H9 (cell line): ENCODE results near the gene CTPS2. TPM values are rescaled to one million over a fixed set of nuclear protein-coding genes. Genes with fewer than 3 reads are reported as not detected.
"Not testable (repeated sequence)": the region's sequence is repeated elsewhere in the genome, so short reads cannot be mapped to it uniquely, and the experiment has no call there.

Experiments
- DNase-seq: peaks from one replicate; pipeline ENCODE4 v3.0.0-alpha.2; 2017
- H2AFZ ChIP-seq: one replicate; pipeline ENCODE4 v1.6.1; 2013; ENCODE audit warnings: mild to moderate bottlenecking, low read length, control low read depth, moderate library complexity
- H2AK5ac ChIP-seq: 2 replicates; pipeline ENCODE4 v1.6.1; 2013; ENCODE audit warnings: low read length, control low read depth, mixed read lengths; ENCODE audit not compliant: insufficient read length
- H2BK120ac ChIP-seq: one replicate; pipeline ENCODE4 v1.6.1; 2013; ENCODE audit warnings: low read depth, mild to moderate bottlenecking, low read length, control low read depth, inconsistent platforms; ENCODE audit not compliant: poor library complexity, severe bottlenecking
- H2BK12ac ChIP-seq: 2 replicates; pipeline ENCODE4 v1.6.1; 2013; ENCODE audit warnings: low read length, control low read depth, mixed read lengths, low read depth; ENCODE audit not compliant: insufficient read length
- H2BK15ac ChIP-seq: 2 replicates; pipeline ENCODE4 v1.6.1; 2013; ENCODE audit warnings: low read depth, low read length, control low read depth
- H2BK20ac ChIP-seq: one replicate; pipeline ENCODE4 v1.6.1; 2013; ENCODE audit warnings: low read depth, mild to moderate bottlenecking, low read length, control low read depth, inconsistent platforms; ENCODE audit not compliant: poor library complexity, severe bottlenecking
- H2BK5ac ChIP-seq: 2 replicates; pipeline ENCODE4 v1.6.1; 2013; ENCODE audit warnings: low read length, control low read depth, mixed read lengths; ENCODE audit not compliant: insufficient read length
- H3K14ac ChIP-seq: 2 replicates; pipeline ENCODE4 v1.6.1; 2013; ENCODE audit warnings: low read length, control low read depth; ENCODE audit not compliant: insufficient read depth
- H3K18ac ChIP-seq: 2 replicates; pipeline ENCODE4 v1.6.1; 2013; ENCODE audit warnings: low read depth, mild to moderate bottlenecking, mixed read lengths, low read length, control low read depth; ENCODE audit not compliant: insufficient read length
- H3K23ac ChIP-seq: 2 replicates; pipeline ENCODE4 v1.6.1; 2013; ENCODE audit warnings: low read length, control low read depth, mixed read lengths, low read depth; ENCODE audit not compliant: insufficient read length
- H3K23me2 ChIP-seq: 2 replicates; pipeline ENCODE4 v1.6.1; 2013; ENCODE audit warnings: low read depth, mild to moderate bottlenecking, mixed read lengths, low read length, control low read depth; ENCODE audit not compliant: insufficient read length, poor library complexity, severe bottlenecking
- H3K27ac ChIP-seq: 2 replicates; pipeline ENCODE4 v1.5.1; 2013; ENCODE audit warnings: low read length, control low read depth, mixed read lengths, low read depth; ENCODE audit not compliant: insufficient read length
- H3K27me3 ChIP-seq: 2 replicates; pipeline ENCODE4 v1.6.1; 2013; ENCODE audit warnings: low read length, control low read depth, inconsistent platforms; ENCODE audit not compliant: insufficient read depth
- H3K4ac ChIP-seq: 2 replicates; pipeline ENCODE4 v1.6.1; 2013; ENCODE audit warnings: low read depth, mild to moderate bottlenecking, control low read depth, inconsistent platforms, low read length, moderate library complexity
- H3K4me1 ChIP-seq: 2 replicates; pipeline ENCODE4 v1.6.1; 2013; ENCODE audit warnings: low read length, control low read depth, inconsistent platforms; ENCODE audit not compliant: insufficient read depth
- H3K4me2 ChIP-seq: 2 replicates; pipeline ENCODE4 v1.6.1; 2013; ENCODE audit warnings: low read length, control low read depth, mixed read lengths; ENCODE audit not compliant: insufficient read length, insufficient read depth
- H3K56ac ChIP-seq: 2 replicates; pipeline ENCODE4 v1.6.1; 2013; ENCODE audit warnings: low read depth, mild to moderate bottlenecking, mixed read lengths, low read length, control low read depth; ENCODE audit not compliant: insufficient read length
- H3K79me1 ChIP-seq: 2 replicates; pipeline ENCODE4 v1.6.1; 2013; ENCODE audit warnings: low read depth, mild to moderate bottlenecking, moderate library complexity, low read length, control low read depth, inconsistent platforms; ENCODE audit not compliant: insufficient read depth, poor library complexity, severe bottlenecking
- H3K79me2 ChIP-seq: 2 replicates; pipeline ENCODE4 v1.6.1; 2013; ENCODE audit warnings: low read length, control low read depth, inconsistent platforms; ENCODE audit not compliant: insufficient read depth
- H3K9ac ChIP-seq: 2 replicates; pipeline ENCODE4 v1.6.1; 2013; ENCODE audit warnings: low read length, control low read depth, mixed read lengths; ENCODE audit not compliant: insufficient read length; ENCODE audit errors: extremely low read depth
- H3K9me3 ChIP-seq: one replicate; pipeline ENCODE4 v1.6.1; 2013; ENCODE audit warnings: low read depth, low read length, inconsistent platforms; ENCODE audit not compliant: control insufficient read depth
- H3T11ph ChIP-seq: one replicate; pipeline ENCODE4 v1.6.1; 2013; ENCODE audit warnings: mild to moderate bottlenecking, low read length, control low read depth, inconsistent platforms
- H4K20me1 ChIP-seq: one replicate; pipeline ENCODE4 v1.6.1; 2013; ENCODE audit not compliant: control insufficient read depth, insufficient read length, insufficient read depth
- H4K5ac ChIP-seq: 2 replicates; pipeline ENCODE4 v1.6.1; 2013; ENCODE audit warnings: low read depth, mild to moderate bottlenecking, mixed read lengths, low read length, control low read depth; ENCODE audit not compliant: insufficient read length
- H4K8ac ChIP-seq: replicated peaks from 2 replicates; pipeline ENCODE4 v1.6.1; 2013; ENCODE audit warnings: low read length, control low read depth, mixed read lengths, low read depth; ENCODE audit not compliant: insufficient read length
- H4K91ac ChIP-seq: 2 replicates; pipeline ENCODE4 v1.6.1; 2013; ENCODE audit warnings: low read depth, mild to moderate bottlenecking, moderate library complexity, mixed read lengths, low read length, control low read depth; ENCODE audit not compliant: insufficient read length
- H3K27ac Mint-ChIP-seq, 3 experiments: 2 replicates in 2 of 3; 3 replicates in 1 of 3; pipeline ENCODE4 v1.8.0; 2020 to 2021; ENCODE audit warnings: mixed read lengths in 3 of 3, mild to moderate bottlenecking in 1 of 3, moderate library complexity in 1 of 3
- H3K27me3 Mint-ChIP-seq: 2 replicates; pipeline ENCODE4 v1.8.0; 2021; ENCODE audit warnings: low read depth, mild to moderate bottlenecking, moderate library complexity, mixed read lengths
- H3K36me3 Mint-ChIP-seq, 3 experiments: 2 replicates in 2 of 3; 3 replicates in 1 of 3; pipeline ENCODE4 v1.8.0; 2020 to 2021; ENCODE audit warnings: low read depth in 3 of 3, mixed read lengths in 3 of 3; ENCODE audit not compliant: insufficient read depth in 1 of 3
- H3K4me1 Mint-ChIP-seq, 2 experiments: 2 replicates each; pipeline ENCODE4 v1.8.0; 2020; ENCODE audit warnings: mixed read lengths in 2 of 2
- H3K4me3 Mint-ChIP-seq, 2 experiments: 2 replicates in 1 of 2; 3 replicates in 1 of 2; pipeline ENCODE4 v1.8.0; 2020 to 2021; ENCODE audit warnings: mild to moderate bottlenecking in 2 of 2, mixed read lengths in 2 of 2, moderate library complexity in 1 of 2
- H3K9me3 Mint-ChIP-seq, 2 experiments: 2 replicates in 1 of 2; 3 replicates in 1 of 2; pipeline ENCODE4 v1.8.0; 2020; ENCODE audit warnings: mild to moderate bottlenecking in 2 of 2, mixed read lengths in 2 of 2, moderate library complexity in 1 of 2
- CTCF ChIP-seq: fragments of 200-600 bp; sonication (generic); conservative IDR thresholded peaks from 3 replicates; pipeline ENCODE4 v1.8.0; 2021; ENCODE audit warnings: antibody characterized with exemption, mild to moderate bottlenecking
- WGBS: extraction: QIAGEN DNeasy Blood & Tissue Kit; methylation state at CpG from one replicate; pipeline ENCODE4 v1.1.7; 2013; ENCODE audit warnings: missing lambda C conversion rate, low lambda C conversion rate, mixed read lengths; ENCODE audit not compliant: insufficient read length; ENCODE audit errors: extremely low coverage; 5-methylcytosine and 5-hydroxymethylcytosine counted together
- total RNA-seq: library from RNA; stranded (reverse); gene quantifications from 2 replicates; pipeline ENCODE4 v1.2.1, GENCODE V29; 2021

CTPS2 gene
- total RNA-seq, 1 experiment from 2014 or later, result 69.7 TPM

GRCh38 chrX:16718824-16719333 is 6.4 kb upstream of the CTPS2 start:
- Histone ChIP-seq H3K79me2 (peaks cover 22% of the 10 kb centered on the region; the same call in 1 of the 2 replicates), H4K5ac (peak overlapping the region; percentile 36), H3K79me1 (peaks cover 3% of the 10 kb centered on the region), H2AFZ (no peak overlapping the region), H3K4ac (no peak overlapping the region; the same call in 1 of the 2 replicates), H2BK15ac (no peak overlapping the region), H2AK5ac (no peak overlapping the region), H4K91ac (no peak overlapping the region), H3K23ac (no peak overlapping the region), H3K14ac (peak overlapping the region; percentile 75; the same call in 1 of the 2 replicates), H3K4me2 (peak overlapping the region; percentile 50), H2BK20ac (no peak overlapping the region), H3T11ph (peak overlapping the region; percentile 93), H3K4me1 (no peaks in the 10 kb centered on the region), H4K20me1 (no peaks in the 10 kb centered on the region), H2BK5ac (peak overlapping the region; percentile 35), H3K9me3 (no peaks in the 10 kb centered on the region), H3K56ac (no peak overlapping the region), H4K8ac (no peak overlapping the region), H3K23me2 (peaks cover 7% of the 10 kb centered on the region), H3K27ac (peak overlapping the region; percentile 77), H3K18ac (peak overlapping the region; percentile 89), H3K27me3 (no peaks in the 10 kb centered on the region), H2BK120ac (no peak overlapping the region), H2BK12ac (no peak overlapping the region), H3K9ac (peak overlapping the region; percentile 97)
- Mint-ChIP-seq H3K27me3 (no peaks in the 10 kb centered on the region), H3K9me3 (no peaks in the 10 kb centered on the region; a peak in 2 of 5 replicates), H3K36me3 (peaks cover 8 to 19% (median 15%) of the 10 kb centered on the region in 3 experiments; a peak in 6 of 7 replicates), H3K4me3 (peak overlapping the region; percentile 95 to 98), H3K4me1 (peaks cover 21 to 28% of the 10 kb centered on the region in 2 experiments), H3K27ac (peak overlapping the region; percentile 98 to 100 (median 100))
- no peak for DNase-seq
- no peak for TF ChIP-seq CTCF
- WGBS, result no CpG with 5 or more reads among the region's 6 CpGs

- H3K4me2 ChIP-seq, H3K18ac ChIP-seq, H4K8ac ChIP-seq, H4K91ac ChIP-seq, H3K23ac ChIP-seq, H3K4ac ChIP-seq, H2BK120ac ChIP-seq, DNase-seq, H3K9me3 ChIP-seq, H3K27me3 ChIP-seq, H2AK5ac ChIP-seq, H4K5ac ChIP-seq, H2BK5ac ChIP-seq, H3K4me1 ChIP-seq, H2AFZ ChIP-seq, H3K4me3 Mint-ChIP-seq, H2BK20ac ChIP-seq, H3K56ac ChIP-seq, H3K79me1 ChIP-seq, H3K9ac ChIP-seq, H2BK15ac ChIP-seq, H3K27ac ChIP-seq, H3K27ac Mint-ChIP-seq, H3K27me3 Mint-ChIP-seq, H2BK12ac ChIP-seq, H4K20me1 ChIP-seq, H3K14ac ChIP-seq, H3K9me3 Mint-ChIP-seq, H3T11ph ChIP-seq: not testable (repeated sequence)
- H3K79me2 ChIP-seq, result peaks cover 12% of the 10 kb centered on the region; the same call in 1 of the 2 replicates
- Mint-ChIP-seq H3K36me3 (peaks cover 6 to 13% (median 7%) of the 10 kb centered on the region in 3 experiments; a peak in 4 of 7 replicates), H3K4me1 (peaks cover 21 to 26% of the 10 kb centered on the region in 2 experiments)
- H3K23me2 ChIP-seq, result peaks cover 17% of the 10 kb centered on the region
- no CpG with 5 or more reads among the region's 6 CpGs for WGBS
These were observed 4.0 kb upstream of the CTPS2 start for GRCh38 chrX:16716451-16716850.
